GM19438 (cell line): ENCODE results near the gene RNF10.
"Not testable (repeated sequence)": the region's sequence is repeated elsewhere in the genome, so short reads cannot be mapped to it uniquely, and the experiment has no call there.

ENCODE experiments used
- ATAC-seq: cut with Tn5 transposase; IDR thresholded peaks from one replicate; pipeline ENCODE4 v1.9.1; 2021; ENCODE audit warnings: low read depth; ENCODE audit not compliant: unreplicated experiment

Gene RNF10

DNA sequence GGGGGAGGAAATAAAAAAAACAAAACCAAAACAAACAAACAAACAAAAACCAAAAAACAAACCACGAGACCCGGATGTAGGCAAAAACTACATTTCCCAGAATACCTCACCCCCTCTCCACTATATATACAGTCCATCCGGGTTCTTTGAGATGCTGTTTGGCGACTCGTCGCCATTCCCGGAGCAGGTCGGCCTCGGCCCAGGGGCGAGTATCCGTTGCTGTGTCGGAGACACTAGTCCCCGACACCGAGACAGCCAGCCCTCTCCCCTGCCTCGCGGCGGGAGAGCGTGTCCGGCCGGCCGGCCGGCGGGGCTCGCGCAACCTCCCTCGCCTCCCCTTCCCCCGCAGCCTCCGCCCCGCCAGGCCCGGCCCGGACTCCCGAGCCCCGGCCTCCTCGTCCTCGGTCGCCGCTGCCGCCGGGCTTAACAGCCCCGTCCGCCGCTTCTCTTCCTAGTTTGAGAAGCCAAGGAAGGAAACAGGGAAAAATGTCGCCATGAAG is at the start of gene RNF10:
TSS of gene RNF10 (plus strand) at position 154 of the 500 bp plus-strand sequence. CDS start 456 bp downstream, outside the sequence.
- ATAC-seq, result peak; percentile 51

DNA sequence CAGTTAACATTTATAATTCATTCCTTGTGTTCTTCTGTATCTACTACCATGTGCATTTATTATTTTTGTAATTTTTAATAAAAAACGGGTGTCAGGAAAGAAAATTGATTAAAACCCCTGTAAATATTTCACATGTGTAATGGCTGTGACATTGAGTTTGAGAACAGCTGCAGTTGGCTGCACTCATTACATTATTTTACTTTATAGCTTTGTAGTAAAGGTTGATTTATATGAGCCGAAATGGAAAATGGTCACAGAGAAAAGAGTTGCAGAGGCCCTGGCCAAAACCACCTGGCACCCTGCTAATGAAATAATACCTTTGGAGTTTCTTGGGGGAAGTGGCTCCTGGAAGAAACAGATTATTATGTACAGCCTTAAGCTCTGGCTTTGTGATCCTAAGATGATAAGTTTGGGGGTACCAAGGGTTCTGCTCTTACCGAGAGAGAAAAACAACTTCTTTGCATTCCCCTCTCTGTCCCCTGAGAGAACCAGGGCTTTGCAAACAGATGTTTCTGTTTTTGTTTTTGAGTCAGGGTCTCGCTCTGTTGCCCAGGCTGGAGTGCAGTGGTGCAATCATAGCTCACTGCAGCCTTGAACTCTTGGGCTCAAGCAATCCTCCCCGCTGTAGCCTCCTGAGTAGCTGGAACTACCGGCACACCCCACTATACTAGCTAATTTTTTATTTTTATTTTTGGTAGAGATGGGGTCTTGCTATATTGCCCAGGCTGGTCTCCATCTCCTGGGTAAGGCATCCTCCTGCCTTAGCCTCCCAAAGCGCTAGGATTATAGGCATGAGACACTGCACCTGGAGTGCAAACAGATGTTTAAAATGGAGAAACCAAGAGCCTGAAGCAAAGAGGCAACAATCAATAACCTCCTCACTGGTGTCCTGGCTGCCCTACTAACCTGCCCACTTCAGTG is 47.9 kb upstream of the RNF10 start:
- ATAC-seq, result no peak

DNA sequence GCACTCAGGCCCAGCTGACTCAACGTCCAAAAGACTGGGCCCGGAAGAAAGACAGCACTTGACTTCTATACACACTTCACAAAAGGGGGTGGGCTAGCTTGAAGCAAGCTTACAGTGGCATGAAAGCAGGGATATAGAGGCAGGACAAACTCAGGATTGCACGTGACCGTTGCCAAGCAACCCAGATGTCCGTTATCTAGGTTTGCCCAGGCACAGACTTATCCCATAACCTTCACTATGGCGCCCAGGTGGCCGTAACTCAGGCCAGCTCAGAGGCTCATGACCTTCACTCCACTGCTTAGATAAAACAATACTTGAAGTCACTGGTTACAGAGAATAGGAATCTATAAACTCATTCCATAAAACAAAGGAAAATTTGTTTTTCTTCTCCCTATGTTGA is 46.6 kb upstream of the RNF10 start:
- ATAC-seq, result not testable (repeated sequence)

DNA sequence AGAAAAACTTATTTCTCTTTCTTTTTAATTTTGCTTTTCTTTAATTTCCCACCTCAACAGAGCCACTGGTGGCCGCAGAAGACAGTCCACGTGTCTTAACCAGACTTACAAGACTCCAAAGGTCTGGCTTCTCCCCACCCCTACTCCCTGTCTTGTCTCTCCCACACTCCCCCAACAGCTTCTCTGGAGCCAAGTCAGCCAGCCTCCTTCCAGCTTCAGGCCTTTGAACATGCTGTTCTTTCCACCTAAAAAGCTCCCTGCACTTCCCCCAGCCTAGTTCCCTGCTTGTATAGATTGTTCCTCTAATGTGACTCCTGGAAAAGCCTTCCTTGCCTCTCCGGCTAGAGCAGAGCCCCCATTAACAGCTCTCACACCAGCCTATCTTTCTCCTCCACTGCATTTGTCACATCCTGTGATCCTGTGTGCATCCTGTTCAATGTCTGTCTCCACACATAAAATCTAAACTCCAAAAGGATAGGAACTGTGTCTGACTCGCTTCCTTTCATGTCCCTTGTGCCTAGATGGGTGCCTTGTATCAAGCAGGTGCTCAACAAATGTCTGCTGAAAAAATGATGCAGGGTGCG is 46.0 kb upstream of the RNF10 start:
- ATAC-seq, result no peak

DNA sequence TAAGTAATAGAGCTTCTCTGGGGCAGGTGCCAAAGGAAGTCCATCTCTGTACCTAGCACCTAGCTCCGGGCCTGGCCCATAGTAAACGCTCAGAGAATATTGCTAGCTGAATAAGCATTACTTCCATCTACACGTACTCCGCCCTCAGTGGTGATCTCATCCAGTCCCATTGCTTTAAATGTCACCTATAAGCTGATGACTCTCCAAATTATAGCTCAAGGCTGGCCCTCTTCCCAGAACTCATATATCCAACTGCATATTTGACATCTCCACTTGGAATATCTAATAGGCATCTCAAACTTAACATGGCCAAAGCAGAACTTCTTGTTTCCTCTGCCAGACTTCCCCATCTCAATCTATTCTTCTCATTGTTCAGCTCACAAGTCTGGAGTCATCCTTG is 45.1 kb upstream of the RNF10 start:
- ATAC-seq, result no peak

DNA sequence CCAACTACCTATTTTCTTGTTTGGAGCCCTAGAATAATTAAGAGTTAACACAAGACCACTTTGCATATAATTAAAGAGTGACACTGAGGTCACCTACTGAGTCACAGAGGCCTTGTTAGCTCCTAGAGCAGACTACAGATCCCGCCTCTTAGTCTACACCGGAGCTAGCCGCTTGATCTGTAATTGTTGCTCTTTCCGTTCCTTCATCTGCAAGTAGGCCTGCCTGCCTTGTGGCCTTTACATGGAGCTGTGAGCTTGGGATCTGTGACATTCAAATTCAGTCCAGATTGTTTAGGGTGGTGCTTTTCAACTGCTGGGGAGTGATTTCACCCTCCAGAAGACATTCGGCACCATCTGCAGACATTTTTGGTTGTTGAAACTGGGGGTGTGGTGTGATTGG is 43.8 kb upstream of the RNF10 start:
- no peak for ATAC-seq

DNA sequence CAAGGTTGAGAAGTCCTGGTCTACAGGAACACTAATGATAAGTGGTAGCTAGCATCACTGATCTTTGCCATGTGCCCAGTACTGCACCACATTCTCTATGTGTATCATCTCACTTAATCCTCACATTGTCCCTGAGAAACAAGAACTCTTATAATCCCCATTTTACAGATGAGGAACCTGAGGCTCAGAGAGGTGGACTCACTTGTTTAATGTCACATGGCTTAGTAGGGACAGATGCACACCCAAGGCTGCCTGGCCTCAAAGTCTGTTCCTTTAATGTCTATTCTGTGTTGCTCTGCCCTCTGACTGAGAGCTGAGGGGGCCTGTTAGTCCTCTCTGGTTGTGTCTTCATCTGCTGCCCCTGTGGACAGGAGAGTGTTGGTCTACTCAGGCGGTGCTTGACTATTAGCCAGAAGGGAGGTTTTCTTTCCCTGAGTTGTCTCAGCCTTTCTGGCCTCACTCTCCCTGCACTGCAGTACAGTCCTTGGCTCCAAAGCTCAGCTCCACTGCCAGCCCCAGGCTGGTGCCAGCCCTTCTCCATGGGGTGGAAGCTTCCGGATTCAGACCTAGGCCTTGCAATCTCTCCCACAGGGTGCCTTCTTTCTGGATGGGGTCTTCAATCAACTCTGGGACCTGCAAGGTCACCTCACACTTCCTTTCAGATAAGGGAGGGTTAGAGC is 43.2 kb upstream of the RNF10 start:
- no peak for ATAC-seq

DNA sequence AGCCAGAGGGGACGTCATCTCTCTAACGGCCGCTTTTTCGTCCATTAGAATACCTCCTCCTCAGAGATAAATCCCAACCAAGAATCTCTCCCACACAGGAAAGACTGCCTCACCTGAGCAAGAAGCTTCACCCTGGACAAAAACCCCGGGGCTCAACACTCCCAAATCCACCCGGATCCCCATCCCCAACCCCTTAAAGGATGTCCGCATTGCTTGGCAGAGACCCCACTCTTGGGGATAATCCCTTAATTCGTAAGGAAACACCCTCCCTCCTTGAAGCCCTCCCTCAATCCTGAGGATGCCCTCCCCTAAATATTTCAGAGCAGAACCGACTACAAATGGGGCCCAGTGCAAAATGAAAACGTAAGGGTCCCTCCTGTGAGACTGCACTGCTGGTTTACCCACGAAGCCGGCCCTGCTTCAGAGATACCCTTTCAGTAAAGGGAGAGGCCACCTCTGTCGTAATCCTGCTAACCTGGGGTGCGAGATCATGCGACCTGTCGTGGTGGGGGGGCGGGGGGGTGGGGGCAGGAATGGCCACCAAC is 38.9 kb upstream of the RNF10 start:
- peak; percentile 9 for ATAC-seq

DNA sequence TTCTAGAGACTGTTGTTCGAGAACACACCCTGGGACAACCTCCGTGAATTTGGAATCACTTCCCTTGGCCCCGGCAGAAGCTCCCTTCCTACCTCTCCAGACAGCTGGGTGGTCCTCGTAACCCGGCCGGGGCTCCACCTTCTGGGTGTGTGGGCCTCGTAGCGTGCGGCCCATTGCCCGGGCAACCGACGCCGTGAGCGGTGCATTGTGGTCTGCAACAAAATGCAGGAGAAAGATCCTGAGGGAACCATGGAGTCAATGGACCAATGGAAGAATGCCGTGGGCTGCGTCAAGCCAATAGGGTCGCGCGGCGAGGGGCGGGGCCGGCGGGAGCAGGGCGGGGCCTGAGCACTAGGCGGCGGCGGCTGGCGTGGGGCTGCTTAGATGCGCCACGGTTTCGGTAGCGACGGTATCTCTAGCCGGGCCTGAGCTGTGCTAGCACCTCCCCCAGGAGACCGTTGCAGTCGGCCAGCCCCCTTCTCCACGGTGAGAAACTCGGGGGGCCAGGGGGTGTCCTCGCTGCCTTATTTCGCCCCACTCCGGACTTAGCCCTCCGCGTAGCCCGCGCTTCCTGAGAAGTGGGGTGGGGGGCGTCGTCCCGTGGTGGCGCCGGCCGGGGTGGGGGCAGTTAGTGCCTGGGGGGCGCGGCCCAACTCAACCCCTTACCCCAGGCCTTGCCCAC is 38.3 kb upstream of the RNF10 start, which contains the start of gene DYNLL1:
TSS of gene DYNLL1 (plus strand) at position 383 of the 682 bp plus-strand sequence. CDS start 309 bp downstream, outside the sequence.
- peak; percentile 95 for ATAC-seq

DNA sequence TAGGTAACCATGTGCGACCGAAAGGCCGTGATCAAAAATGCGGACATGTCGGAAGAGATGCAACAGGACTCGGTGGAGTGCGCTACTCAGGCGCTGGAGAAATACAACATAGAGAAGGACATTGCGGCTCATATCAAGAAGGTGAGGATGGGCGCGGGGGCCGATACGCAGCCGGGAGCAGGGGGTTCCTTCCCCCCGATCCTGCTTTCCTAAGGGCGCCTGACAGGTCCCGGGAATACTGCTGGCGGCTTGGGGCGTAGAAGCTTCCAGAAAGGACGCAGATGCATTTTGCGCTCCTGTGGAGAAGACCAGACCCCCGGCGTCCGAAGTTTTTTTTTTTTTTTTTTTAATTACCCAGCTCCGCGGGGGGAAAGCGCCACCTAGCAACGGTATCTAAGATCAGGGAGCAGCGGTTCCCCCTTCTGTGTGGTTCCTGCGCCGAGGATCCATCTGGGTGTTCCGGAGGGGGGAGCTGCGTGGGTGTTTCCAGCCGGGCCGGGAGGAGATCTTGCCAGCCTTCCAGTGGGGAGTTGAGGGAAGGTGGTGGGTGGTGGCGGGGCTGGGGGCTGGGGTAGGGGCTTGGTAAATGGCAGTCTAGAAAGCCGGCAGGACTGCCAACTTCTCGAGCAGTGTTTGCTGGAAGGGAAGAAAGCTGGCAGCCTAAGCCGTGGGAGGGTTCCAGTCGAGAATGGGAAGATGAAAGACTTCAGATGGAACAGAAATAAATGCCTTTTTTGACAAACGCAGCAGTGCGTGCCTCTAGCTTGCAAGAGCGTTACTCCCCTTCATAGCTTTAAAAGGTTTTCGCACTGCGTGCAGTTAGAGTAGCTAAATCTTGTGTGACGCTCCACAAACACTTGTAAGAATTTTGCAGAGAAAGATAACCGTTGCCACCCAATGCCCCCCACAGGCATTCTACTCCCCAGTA is 37.5 kb upstream of the RNF10 start:
- peak; percentile 21 for ATAC-seq

DNA sequence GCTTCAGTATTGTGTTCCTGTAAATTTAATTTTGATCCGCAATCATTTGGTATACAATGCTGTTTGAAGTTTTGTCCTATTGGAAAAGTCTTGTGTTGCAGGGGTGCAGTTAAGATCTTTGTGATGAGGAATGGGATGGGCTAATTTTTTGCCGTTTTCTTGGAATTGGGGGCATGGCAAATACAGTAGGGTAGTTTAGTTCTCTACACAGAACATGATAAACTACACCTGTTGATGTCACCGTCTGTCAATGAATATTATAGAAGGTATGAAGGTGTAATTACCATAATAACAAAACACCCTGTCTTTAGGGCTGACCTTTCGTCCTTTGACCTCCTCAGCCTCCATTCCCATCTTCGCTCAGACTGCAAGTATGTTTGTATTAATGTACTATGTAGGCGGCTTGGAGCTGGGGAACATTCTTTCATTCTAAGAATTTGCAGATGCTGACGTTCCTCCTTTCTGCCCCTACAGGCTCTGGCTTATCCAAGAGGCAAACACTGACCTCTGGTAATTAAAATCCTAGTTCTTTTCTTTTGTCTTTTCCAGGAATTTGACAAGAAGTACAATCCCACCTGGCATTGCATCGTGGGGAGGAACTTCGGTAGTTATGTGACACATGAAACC is 36.5 kb upstream of the RNF10 start:
- no peak for ATAC-seq

DNA sequence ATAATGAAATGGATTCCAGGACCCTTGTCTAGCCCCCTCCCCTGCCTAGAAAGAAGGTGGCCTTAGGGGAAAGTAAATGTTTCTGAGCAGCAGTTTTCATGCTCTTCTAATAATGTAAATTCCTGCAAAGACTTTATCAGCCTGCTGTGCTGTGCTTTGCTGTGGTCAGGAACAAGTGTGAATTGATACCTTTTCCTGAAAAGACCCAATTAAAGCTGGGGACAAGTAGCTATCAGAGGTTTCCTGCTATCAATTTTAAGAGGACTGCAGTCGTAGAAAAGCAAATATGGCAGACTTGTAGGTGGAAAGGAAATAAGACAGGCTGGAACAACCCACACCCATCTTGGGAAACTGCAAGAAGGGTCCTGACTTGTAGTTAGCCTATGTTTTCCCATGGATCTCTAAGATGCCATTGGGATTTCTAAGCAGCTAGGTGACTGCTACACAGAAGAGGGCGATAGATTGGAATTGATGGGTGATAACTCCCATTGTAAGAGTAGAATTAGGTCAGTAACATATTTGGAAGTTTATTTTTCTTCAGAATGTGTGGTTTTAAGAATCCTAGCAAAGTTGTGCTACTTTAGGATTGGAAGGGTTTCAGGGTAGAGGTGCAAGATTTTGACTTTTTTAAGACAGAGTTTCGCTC is 35.2 kb upstream of the RNF10 start:
- ATAC-seq, result no peak

DNA sequence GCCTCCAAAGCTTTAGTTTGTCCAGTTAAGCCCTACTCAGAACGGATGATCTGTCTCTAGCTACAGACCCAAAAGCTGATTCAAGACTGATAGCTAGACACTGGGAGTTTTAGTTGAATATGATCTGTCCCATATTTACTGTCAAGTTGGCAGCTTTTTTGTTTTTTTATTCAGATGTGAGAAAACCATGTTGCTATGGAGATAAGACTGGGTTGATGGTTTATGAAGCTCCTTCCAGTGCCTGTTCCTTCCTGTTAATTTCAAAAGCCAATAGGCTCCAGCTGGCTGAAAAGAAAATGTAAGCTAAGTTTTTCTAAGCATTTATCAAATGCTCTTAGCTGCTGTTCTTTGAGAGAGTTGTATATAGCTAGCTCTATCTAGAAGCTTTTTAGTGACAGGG is 33.6 kb upstream of the RNF10 start:
- ATAC-seq, result no peak

DNA sequence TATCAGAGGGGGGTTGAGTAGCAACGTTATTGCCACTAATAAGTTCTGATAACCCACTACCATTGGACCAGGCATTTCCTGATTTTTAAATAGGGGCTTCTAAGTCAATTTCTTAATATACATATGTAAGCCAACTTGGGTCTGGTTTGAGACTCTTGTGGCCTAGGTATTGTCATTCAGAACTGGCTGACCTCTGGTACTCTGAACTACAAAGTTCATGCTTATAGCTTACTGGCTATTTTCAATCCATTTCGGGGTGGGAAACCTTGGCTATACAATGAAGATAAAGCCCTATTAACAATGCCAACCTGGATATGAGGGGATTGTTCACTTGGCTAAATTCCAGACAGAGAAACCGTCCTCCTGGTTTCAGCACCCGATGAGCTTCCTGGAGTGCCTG is 29.6 kb upstream of the RNF10 start:
- no peak for ATAC-seq

DNA sequence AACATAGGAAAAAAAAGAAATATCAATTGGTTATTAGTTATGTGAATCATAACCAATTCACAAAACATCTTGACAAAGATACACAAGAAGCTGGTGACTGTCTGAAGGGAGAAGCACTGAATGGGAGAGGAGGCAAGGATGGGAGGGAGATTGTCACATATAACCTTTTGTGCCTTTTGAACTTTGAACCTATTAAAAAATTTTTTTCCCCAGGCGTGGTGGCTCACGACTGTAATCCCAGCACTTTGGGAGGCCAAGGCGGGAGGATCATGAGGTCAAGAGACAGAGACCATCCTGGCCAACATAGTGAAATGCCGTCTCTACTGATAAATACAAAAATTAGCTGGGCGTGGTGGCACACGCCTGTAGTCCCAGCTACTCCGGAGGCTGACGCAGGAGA is 25.6 kb upstream of the RNF10 start:
- no peak for ATAC-seq

DNA sequence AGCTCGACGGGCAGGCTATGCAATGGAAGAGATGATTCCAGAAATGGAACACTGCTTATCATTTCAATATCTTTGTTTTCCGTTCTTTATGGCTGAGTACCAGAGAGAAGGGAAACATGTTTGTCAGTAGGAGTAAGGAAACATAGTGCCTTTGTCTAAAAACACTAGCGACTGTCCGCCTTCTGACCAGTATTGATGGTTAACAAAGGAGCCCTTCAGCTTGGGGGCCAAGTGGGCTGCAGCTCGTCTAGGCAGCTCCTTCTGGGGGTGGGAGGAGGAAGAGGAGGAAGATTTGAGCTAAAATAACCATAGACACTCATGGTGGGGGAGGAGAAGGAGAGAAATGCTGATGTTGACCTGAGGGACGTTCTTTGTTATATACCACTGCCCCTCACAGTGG is 20.2 kb upstream of the RNF10 start:
- ATAC-seq, result no peak

DNA sequence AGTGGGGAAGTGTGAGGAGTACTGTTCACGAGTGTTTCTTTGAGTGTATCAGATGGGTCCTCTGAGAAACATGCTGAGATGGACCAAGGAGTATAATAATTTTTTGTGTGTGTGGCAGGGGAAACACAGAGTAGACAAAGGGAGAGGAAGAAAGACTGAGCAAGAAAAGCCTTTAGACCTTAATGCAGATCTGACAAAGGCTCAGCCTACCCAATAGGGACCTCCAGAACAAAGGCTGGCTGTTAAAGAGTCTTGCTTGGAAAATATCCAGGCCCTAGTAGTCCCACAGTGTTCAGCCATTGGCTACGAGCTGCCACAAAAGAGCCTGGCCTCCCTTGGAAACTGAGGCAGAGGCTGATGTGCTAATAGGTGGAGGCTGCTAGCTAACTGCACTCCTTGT is 18.7 kb upstream of the RNF10 start:
- no peak for ATAC-seq

DNA sequence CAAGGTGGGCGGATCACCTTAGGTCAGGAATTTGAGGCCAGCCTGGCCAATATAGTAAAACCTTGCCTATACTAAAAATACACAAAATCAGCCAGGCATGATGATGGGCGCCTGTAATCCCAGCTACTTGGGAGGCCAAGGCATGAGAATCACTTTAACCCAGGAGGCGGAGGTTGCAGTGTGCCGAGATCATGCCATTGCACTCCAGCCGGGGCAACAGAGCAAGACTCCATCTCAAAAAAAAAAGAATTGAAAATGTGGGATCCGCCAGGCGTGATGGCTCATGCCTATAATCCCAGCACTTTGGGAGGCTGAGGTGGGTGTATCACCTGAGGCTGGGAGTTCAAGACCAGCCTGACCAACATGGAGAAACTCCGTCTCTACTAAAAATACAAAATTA is 14.8 kb upstream of the RNF10 start:
- ATAC-seq, result not testable (repeated sequence)
